Rectal smooth muscle tissue (tissue), 1 donor: Measurements from ENCODE around the gene ASF1A.
A peak's percentile ranks its signal among the peaks of the same experiment; 100 is the strongest.
"Not testable (repeated sequence)": the region's sequence is repeated elsewhere in the genome, so short reads cannot be mapped to it uniquely, and the experiment has no call there.

Source experiments
- H3K27ac ChIP-seq: one replicate; pipeline ENCODE4 v1.7.0; 2013; ENCODE audit warnings: low read depth, low read length, inconsistent platforms
- H3K27me3 ChIP-seq: one replicate; pipeline ENCODE4 v1.7.0; 2013; ENCODE audit warnings: low read length; ENCODE audit not compliant: control insufficient read depth, insufficient read depth
- H3K36me3 ChIP-seq: one replicate; pipeline ENCODE4 v1.7.0; 2013; ENCODE audit warnings: low read length; ENCODE audit not compliant: control insufficient read depth, insufficient read depth
- H3K4me1 ChIP-seq: one replicate; pipeline ENCODE4 v1.7.0; 2013; ENCODE audit warnings: low read length; ENCODE audit not compliant: control insufficient read depth, insufficient read depth
- H3K4me3 ChIP-seq: one replicate; pipeline ENCODE4 v1.7.0; 2013; ENCODE audit warnings: low read length
- H3K9ac ChIP-seq: one replicate; pipeline ENCODE4 v1.7.0; 2013; ENCODE audit warnings: low read length

ASF1A gene

GRCh38 chr6:118893807-118894424 lies at the start of gene ASF1A:
Gene ASF1A, plus strand, starts transcription at chr6:118894152. Its CDS starts 262 bp downstream, at chr6:118894414.
- peak within 1 kb of the TSS; percentile 63 for H3K9ac ChIP-seq
- no peaks in the 10 kb centered on the region for H3K27me3 ChIP-seq
- no peaks in the 10 kb centered on the region for H3K36me3 ChIP-seq
- H3K27ac ChIP-seq: peak within 1 kb of the TSS; percentile 92
- peak within 1 kb of the TSS; percentile 83 for H3K4me3 ChIP-seq
- H3K4me1 ChIP-seq: peaks cover 7% of the 10 kb centered on the region

GRCh38 chr6:118844915-118845314 lies 49.0 kb upstream of the ASF1A start:
- H3K4me1 ChIP-seq: no peaks in the 10 kb centered on the region
- no peak overlapping the region for H3K27ac ChIP-seq
- no peak overlapping the region for H3K4me3 ChIP-seq
- H3K27me3 ChIP-seq: no peaks in the 10 kb centered on the region
- H3K9ac ChIP-seq: no peak overlapping the region
- no peaks in the 10 kb centered on the region for H3K36me3 ChIP-seq

- H3K27me3 ChIP-seq: no peaks in the 10 kb centered on the region
- no peaks in the 10 kb centered on the region for H3K4me1 ChIP-seq
- H3K27ac ChIP-seq: no peak overlapping the region
- no peaks in the 10 kb centered on the region for H3K36me3 ChIP-seq
- no peak overlapping the region for H3K4me3 ChIP-seq
- H3K9ac ChIP-seq: no peak overlapping the region
These were observed 40.5 kb upstream of the ASF1A start for GRCh38 chr6:118853408-118853807.

GRCh38 chr6:118856301-118856700 lies 37.7 kb upstream of the ASF1A start:
- Histone ChIP-seq H3K4me3 (no peak overlapping the region), H3K27ac (no peak overlapping the region), H3K9ac (no peak overlapping the region), H3K36me3 (peaks cover 3% of the 10 kb centered on the region), H3K4me1 (no peaks in the 10 kb centered on the region), H3K27me3 (no peaks in the 10 kb centered on the region)

GRCh38 chr6:118859517-118860064 lies 34.4 kb upstream of the ASF1A start:
- Histone ChIP-seq H3K9ac (no peak overlapping the region), H3K4me3 (no peak overlapping the region), H3K27me3 (no peaks in the 10 kb centered on the region), H3K36me3 (peaks cover 3% of the 10 kb centered on the region), H3K4me1 (peaks cover 2% of the 10 kb centered on the region), H3K27ac (no peak overlapping the region)

GRCh38 chr6:118860363-118860762 lies 33.6 kb upstream of the ASF1A start:
- H3K9ac ChIP-seq: no peak overlapping the region
- no peak overlapping the region for H3K27ac ChIP-seq
- H3K4me1 ChIP-seq: peaks cover 4% of the 10 kb centered on the region
- no peaks in the 10 kb centered on the region for H3K27me3 ChIP-seq
- no peak overlapping the region for H3K4me3 ChIP-seq
- peaks cover 3% of the 10 kb centered on the region for H3K36me3 ChIP-seq

GRCh38 chr6:118860880-118861279 lies 33.1 kb upstream of the ASF1A start:
- Histone ChIP-seq H3K4me3 (no peak overlapping the region), H3K36me3 (peaks cover 3% of the 10 kb centered on the region), H3K27me3 (no peaks in the 10 kb centered on the region)

GRCh38 chr6:118862443-118862842 lies 31.5 kb upstream of the ASF1A start:
- no peak overlapping the region for H3K27ac ChIP-seq
- H3K36me3 ChIP-seq: peaks cover 3% of the 10 kb centered on the region
- H3K27me3 ChIP-seq: no peaks in the 10 kb centered on the region
- H3K4me3 ChIP-seq: no peak overlapping the region
- H3K4me1 ChIP-seq: peaks cover 4% of the 10 kb centered on the region
- no peak overlapping the region for H3K9ac ChIP-seq

More at GRCh38 chr6:118860880-118861279, 33.1 kb upstream of the ASF1A start:
- Histone ChIP-seq H3K27ac (no peak overlapping the region), H3K9ac (no peak overlapping the region), H3K4me1 (peaks cover 4% of the 10 kb centered on the region)

- H3K36me3 ChIP-seq: peaks cover 3% of the 10 kb centered on the region
- H3K4me3 ChIP-seq: no peak overlapping the region
- peaks cover 4% of the 10 kb centered on the region for H3K4me1 ChIP-seq
- no peak overlapping the region for H3K27ac ChIP-seq
- no peaks in the 10 kb centered on the region for H3K27me3 ChIP-seq
- no peak overlapping the region for H3K9ac ChIP-seq
These were observed 29.4 kb upstream of the ASF1A start for GRCh38 chr6:118864341-118865099.

- H3K27ac ChIP-seq: no peak overlapping the region
- no peak overlapping the region for H3K4me3 ChIP-seq
- H3K9ac ChIP-seq: no peak overlapping the region
- no peaks in the 10 kb centered on the region for H3K27me3 ChIP-seq
- H3K4me1 ChIP-seq: peaks cover 4% of the 10 kb centered on the region
- peaks cover 3% of the 10 kb centered on the region for H3K36me3 ChIP-seq
These were observed 28.9 kb upstream of the ASF1A start for GRCh38 chr6:118865100-118865391.

- Histone ChIP-seq H3K27ac (no peak overlapping the region), H3K9ac (no peak overlapping the region), H3K4me3 (no peak overlapping the region), H3K4me1 (peaks cover 4% of the 10 kb centered on the region), H3K36me3 (no peaks in the 10 kb centered on the region), H3K27me3 (no peaks in the 10 kb centered on the region)
These were observed 26.8 kb upstream of the ASF1A start for GRCh38 chr6:118867181-118867580.

- not testable (repeated sequence) for H3K4me3 ChIP-seq, H3K4me1 ChIP-seq, H3K27ac ChIP-seq, H3K9ac ChIP-seq, H3K36me3 ChIP-seq, H3K27me3 ChIP-seq
These were observed 25.1 kb upstream of the ASF1A start for GRCh38 chr6:118868901-118869300.

GRCh38 chr6:118869350-118869749 lies 24.6 kb upstream of the ASF1A start:
- no peak overlapping the region for H3K27ac ChIP-seq
- peaks cover 4% of the 10 kb centered on the region for H3K4me1 ChIP-seq
- H3K4me3 ChIP-seq: no peak overlapping the region

More at GRCh38 chr6:118869350-118869749, 24.6 kb upstream of the ASF1A start:
- Histone ChIP-seq H3K9ac (no peak overlapping the region), H3K27me3 (no peaks in the 10 kb centered on the region), H3K36me3 (no peaks in the 10 kb centered on the region)
